ENCODE data around the gene B4GALT3.

B4GALT3 gene

DNA sequence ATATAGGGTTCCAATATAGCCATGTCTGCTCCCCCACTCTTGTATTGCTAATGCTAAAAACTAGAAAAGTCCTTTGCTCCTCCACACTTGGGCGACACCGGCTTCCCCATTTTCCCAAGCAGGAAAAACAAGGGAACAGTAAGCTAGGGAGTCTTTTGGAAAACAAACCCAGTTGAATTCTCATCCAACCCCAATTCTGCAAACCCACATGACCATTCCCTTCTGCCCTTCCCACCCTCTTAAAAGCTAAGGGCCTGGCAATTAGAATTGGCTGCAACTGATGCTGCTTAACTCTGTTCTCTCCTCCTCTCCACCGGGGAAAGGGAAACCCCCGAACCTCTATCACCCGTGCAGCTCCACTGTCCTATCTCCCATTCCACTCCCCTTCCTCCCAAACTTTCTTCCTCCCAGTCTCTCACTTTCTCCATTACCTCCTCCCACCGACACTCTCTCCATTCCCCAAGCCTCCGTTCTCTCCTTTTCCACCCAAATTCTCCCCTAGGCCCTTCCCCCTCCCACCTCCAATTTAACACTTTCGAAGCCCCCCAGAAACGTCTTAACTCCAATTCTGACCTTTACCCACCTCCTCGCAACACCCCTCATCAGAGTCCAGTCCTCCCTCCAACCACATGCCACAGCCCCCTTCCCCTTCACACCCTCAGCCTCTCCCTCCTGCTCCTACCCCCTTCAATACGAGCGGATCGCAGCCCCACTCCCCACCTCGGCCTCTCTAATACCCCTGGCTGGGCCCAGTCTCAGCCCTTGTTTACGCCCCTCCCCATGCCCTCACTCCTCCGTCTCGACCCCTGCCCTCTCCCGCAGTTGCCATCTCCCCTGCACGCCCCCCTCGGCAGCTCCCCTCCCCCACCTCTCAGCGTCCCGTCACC lies 45.5 kb downstream of the B4GALT3 start:
- peak overlapping the region; percentile 96 for H3K27ac ChIP-seq

DNA sequence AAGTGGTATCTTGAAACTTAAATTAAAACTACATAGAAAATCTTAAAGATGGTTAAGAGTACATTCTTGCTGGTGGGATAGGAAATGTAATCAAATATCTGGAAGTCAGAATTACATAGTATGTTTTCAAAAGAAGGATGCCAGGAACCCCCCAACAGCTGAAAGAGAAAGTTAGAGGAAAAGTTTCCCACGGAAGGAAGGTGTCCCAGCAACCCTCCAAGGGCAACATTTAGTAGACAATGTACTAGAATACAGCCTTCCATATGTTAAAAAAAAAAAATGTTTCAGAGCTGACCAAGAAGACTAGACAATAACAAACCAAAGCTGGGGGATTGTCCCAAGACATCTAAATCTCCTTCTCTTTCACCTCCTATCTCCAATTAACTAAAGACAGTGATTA lies 47.0 kb downstream of the B4GALT3 start:
- H3K27ac ChIP-seq, result no peak overlapping the region
- TF ChIP-seq, protein P1, sequence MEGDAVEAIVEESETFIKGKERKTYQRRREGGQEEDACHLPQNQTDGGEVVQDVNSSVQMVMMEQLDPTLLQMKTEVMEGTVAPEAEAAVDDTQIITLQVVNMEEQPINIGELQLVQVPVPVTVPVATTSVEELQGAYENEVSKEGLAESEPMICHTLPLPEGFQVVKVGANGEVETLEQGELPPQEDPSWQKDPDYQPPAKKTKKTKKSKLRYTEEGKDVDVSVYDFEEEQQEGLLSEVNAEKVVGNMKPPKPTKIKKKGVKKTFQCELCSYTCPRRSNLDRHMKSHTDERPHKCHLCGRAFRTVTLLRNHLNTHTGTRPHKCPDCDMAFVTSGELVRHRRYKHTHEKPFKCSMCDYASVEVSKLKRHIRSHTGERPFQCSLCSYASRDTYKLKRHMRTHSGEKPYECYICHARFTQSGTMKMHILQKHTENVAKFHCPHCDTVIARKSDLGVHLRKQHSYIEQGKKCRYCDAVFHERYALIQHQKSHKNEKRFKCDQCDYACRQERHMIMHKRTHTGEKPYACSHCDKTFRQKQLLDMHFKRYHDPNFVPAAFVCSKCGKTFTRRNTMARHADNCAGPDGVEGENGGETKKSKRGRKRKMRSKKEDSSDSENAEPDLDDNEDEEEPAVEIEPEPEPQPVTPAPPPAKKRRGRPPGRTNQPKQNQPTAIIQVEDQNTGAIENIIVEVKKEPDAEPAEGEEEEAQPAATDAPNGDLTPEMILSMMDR (conservative IDR thresholded peaks at IDR 0.05), result no peak

More for the DNA sequence above, 45.5 kb downstream of the B4GALT3 start:
- TF ChIP-seq, protein P1 (conservative IDR thresholded peaks at IDR 0.05), result no peak

DNA sequence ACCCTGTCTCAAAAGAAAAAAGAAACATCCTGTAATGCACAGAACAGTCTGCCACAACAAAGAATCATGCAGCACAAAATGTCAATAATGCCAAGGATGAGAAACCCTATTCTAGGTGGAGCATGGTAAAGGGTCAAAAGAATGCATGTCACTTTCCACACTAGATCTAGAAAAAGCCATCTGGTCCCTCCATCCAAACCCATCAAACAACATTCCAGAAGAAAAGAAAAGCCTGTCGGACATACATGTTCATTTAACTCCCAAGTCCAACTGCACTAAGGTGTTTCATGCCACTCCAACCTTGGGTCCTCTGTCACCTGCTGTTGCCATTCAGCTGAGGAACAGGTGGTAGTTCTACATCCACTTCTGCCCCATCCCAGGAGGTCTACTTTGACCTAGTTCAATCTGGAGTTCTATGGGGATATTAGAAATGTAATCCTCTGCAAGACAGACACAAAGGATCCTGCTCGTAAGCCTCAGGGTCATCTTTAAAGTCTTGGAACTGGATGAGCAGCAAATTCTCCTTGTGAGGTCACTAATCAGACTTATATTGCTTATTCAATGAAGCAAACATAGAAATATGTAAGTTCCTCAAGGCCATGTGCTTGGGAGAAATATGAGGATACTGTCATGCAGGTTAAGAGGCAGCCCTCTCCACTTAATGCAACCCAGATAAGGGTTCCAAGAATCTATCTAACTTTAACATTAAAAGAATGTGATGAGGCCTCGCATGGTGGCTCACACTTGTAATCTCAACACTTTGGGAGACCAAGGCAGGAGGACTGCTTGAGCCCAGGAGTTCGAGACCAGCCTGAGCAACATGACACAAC lies 48.5 kb downstream of the B4GALT3 start:
- H3K27ac ChIP-seq, result no peak overlapping the region
- TF ChIP-seq, protein P1 (conservative IDR thresholded peaks at IDR 0.05), result no peak

DNA sequence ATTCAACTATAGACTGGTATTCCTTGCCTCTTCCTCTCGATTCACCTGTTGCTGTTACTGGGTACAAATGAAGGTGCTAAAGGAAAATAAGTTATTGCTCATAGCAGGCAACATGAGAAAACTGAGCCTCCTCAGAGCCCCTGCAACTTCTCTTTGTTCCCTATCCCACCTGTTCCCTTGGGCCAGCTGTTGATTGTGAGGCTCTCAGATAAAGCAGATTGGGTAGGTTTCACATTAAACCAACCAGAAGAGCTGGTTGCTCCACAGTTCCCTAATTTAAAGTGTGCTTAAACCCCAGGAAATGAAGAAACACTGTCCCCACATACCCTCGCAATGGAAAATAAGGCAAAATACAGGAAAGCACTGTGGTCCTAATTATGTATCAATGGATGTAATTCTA lies 49.7 kb downstream of the B4GALT3 start:
- TF ChIP-seq, protein P1 (conservative IDR thresholded peaks at IDR 0.05), result no peak
- no peak overlapping the region for H3K27ac ChIP-seq

DNA sequence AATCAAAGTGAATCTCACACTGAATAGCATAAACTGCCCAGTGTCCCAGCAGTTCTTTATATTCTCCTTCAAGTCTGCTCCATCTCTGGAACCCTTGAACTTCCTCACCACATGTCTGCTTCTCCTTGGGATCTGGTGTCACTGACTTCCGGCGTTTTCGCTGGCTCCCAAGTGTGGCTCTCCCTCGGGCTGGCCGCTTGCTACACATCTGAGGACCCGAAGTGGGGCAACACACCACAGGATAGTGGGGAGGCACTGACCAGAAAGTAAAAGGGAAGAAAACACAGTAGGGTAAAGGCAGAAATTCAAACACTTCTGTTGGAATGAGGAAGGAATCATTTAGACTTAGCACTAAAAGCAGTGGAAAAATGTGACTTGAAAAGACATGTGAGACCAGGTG lies 54.3 kb downstream of the B4GALT3 start:
- TF ChIP-seq, protein P1 (conservative IDR thresholded peaks at IDR 0.05), result no peak
- no peak overlapping the region for H3K27ac ChIP-seq

DNA sequence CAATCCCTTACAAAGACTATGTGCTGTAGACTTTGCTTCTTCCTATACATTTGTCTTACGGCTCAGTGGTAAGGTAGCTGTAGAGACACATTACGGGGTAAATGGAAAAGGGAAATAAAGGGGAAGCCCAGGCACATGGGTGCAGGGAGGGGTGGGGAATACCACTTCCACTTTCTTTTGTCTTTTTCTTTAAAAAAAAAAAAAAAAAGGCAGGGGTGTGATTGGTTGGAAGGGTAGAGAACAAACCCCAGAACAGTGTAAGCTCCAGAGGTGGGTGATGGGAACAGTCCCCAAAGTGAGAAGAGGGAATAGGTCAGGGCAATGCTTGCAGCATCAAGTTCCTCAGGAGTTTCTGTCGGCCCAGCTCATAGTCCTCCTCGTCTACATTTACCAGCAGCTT lies 55.5 kb downstream of the B4GALT3 start:
- no peak overlapping the region for H3K27ac ChIP-seq
- TF ChIP-seq, protein P1 (conservative IDR thresholded peaks at IDR 0.05), result no peak

All from VCaP (cell line).